Naive thymus-derived CD4-positive, alpha-beta T cell (primary cell): ENCODE data around the gene ASRGL1. TPM values are rescaled to one million over a fixed set of nuclear protein-coding genes. Genes with fewer than 3 reads are reported as not detected.
"Not testable (repeated sequence)": the region's sequence is repeated elsewhere in the genome, so short reads cannot be mapped to it uniquely, and the experiment has no call there.

Experiments used
- ATAC-seq: fragments of 150-1000 bp; cut with Tn5 transposase; 2 replicates; pipeline ENCODE4 v1.10.0; 2021; ENCODE audit warnings: mild to moderate bottlenecking, moderate library complexity
- CTCF ChIA-PET: fragments of 350-600 bp; sonication (Branson Sonifier 250); formaldehyde crosslinking; loops from one replicate; lab custom pipeline; 2021; ENCODE audit warnings: antibody characterized with exemption; lab: Charles Lee
- POLR2A ChIA-PET: fragments of 350-600 bp; sonication (Branson Sonifier 250); formaldehyde crosslinking; loops from one replicate; lab custom pipeline; 2021; ENCODE audit warnings: antibody characterized with exemption, inconsistent platforms; lab: Charles Lee
- DNase-seq, 9 donors: peaks; one replicate each; pipeline versions ENCODE4 v3.0.0 to v3.0.0-alpha.2; 2020 to 2022; ENCODE audit warnings: mixed read lengths in 1 of 9
- H3K27ac ChIP-seq: one replicate; pipeline ENCODE4 v1.7.0; 2013; ENCODE audit warnings: mild to moderate bottlenecking, low read depth, low read length, moderate library complexity
- H3K27me3 ChIP-seq, 2 donors: one replicate each; pipeline ENCODE4 v1.7.0; 2013; ENCODE audit warnings: low read length in 2 of 2, mild to moderate bottlenecking in 2 of 2, moderate library complexity in 2 of 2; ENCODE audit not compliant: control insufficient read depth in 2 of 2, insufficient read depth in 2 of 2
- H3K36me3 ChIP-seq, 3 experiments: 1 replicate in 2 of 3; 2 replicates in 1 of 3; pipeline ENCODE4 v1.7.0; 2013; ENCODE audit warnings: low read length in 3 of 3, mild to moderate bottlenecking in 3 of 3, moderate library complexity in 1 of 3; ENCODE audit not compliant: insufficient read depth in 3 of 3, control insufficient read depth in 2 of 3
- H3K4me1 ChIP-seq, 2 donors: one replicate each; pipeline ENCODE4 v1.7.0; 2013; ENCODE audit warnings: low read length in 2 of 2, mild to moderate bottlenecking in 2 of 2, moderate library complexity in 1 of 2; ENCODE audit not compliant: control insufficient read depth in 2 of 2, insufficient read depth in 2 of 2
- H3K4me3 ChIP-seq: 2 replicates; pipeline ENCODE4 v1.7.0; 2013; ENCODE audit warnings: mild to moderate bottlenecking, low read length
- H3K9me3 ChIP-seq, 3 experiments: 1 replicate in 2 of 3; 2 replicates in 1 of 3; pipeline ENCODE4 v1.7.0; 2013; ENCODE audit warnings: low read length in 3 of 3; ENCODE audit not compliant: control insufficient read depth in 2 of 3
- H3K27ac Mint-ChIP-seq, 9 donors: one replicate each; pipeline ENCODE4 v1.8.0; 2020 to 2022; ENCODE audit warnings: mixed read lengths in 9 of 9, mild to moderate bottlenecking in 8 of 9, moderate library complexity in 5 of 9, inconsistent platforms in 2 of 9
- H3K27me3 Mint-ChIP-seq, 5 donors: one replicate each; pipeline ENCODE4 v1.8.0; 2021 to 2022; ENCODE audit warnings: mixed read lengths in 5 of 5, mild to moderate bottlenecking in 1 of 5
- H3K36me3 Mint-ChIP-seq, 5 donors: one replicate each; pipeline ENCODE4 v1.8.0; 2020 to 2022; ENCODE audit warnings: mixed read lengths in 5 of 5, mild to moderate bottlenecking in 3 of 5, inconsistent platforms in 1 of 5
- H3K4me1 Mint-ChIP-seq, 7 donors: one replicate each; pipeline ENCODE4 v1.8.0; 2020 to 2022; ENCODE audit warnings: mixed read lengths in 7 of 7, mild to moderate bottlenecking in 3 of 7, inconsistent platforms in 1 of 7
- H3K4me3 Mint-ChIP-seq, 10 donors: one replicate each; pipeline ENCODE4 v1.8.0; 2020 to 2022; ENCODE audit warnings: mild to moderate bottlenecking in 10 of 10, mixed read lengths in 10 of 10, moderate library complexity in 6 of 10, inconsistent platforms in 2 of 10
- H3K9me3 Mint-ChIP-seq, 11 donors: one replicate each; pipeline ENCODE4 v1.8.0; 2020 to 2022; ENCODE audit warnings: mixed read lengths in 11 of 11, mild to moderate bottlenecking in 4 of 11, inconsistent platforms in 1 of 11, moderate library complexity in 1 of 11
- intact Hi-C, 2 donors: fragments of 100-400 bp; cut with micrococcal nuclease; formaldehyde crosslinking; loops; one replicate each; pipeline ENCODE4 v1.15.1; 2023
- polyA plus RNA-seq, 2 donors: library from polyadenylated mRNA; unstranded; fragments of 300-500 nt; fragmentation: Illumina TruSeq; gene quantifications; one replicate each; pipeline ENCODE4 v1.2.3, GENCODE V29; 2021
- total RNA-seq, 6 experiments: library from RNA in 5 of 6; stranded (reverse) in 5 of 6; gene quantifications; 1 replicate in 5 of 6; 2 replicates in 1 of 6; pipeline ENCODE4 v1.2.3 and lab custom pipeline; 2021 to 2026

The ASRGL1 gene
- total and polyA plus RNA-seq, 7 experiments from 2014 or later = 2.1 to 10.6 (median 4.2) TPM

GRCh38 chr11:62331264-62331663, 6.0 kb upstream of the ASRGL1 start:
- not testable (repeated sequence) for H3K4me1 ChIP-seq

GRCh38 chr11:62333768-62334167, 3.5 kb upstream of the ASRGL1 start:
- no peak for ATAC-seq
- H3K9me3 ChIP-seq = no peaks in the 10 kb centered on the region
- DNase-seq = no peak
- intact Hi-C loops = no loop called here
- no peak overlapping the region for H3K27ac ChIP-seq
- Mint-ChIP-seq H3K27me3 (peaks cover 19 to 61% (median 31%) of the 10 kb centered on the region in 5 donors), H3K9me3 (peaks cover 0 to 3% (median 0%) of the 10 kb centered on the region in 11 donors), H3K4me3 (no peak overlapping the region), H3K4me1 (peaks cover 14 to 27% (median 18%) of the 10 kb centered on the region in 7 donors), H3K27ac (no peak overlapping the region), H3K36me3 (peaks cover 0 to 3% (median 1%) of the 10 kb centered on the region in 5 donors)
- CTCF ChIA-PET = no interaction called here
- H3K4me3 ChIP-seq = no peak overlapping the region
- H3K27me3 ChIP-seq = no peaks in the 10 kb centered on the region
- no peaks in the 10 kb centered on the region for H3K36me3 ChIP-seq
- POLR2A ChIA-PET = no interaction called here
- H3K4me1 ChIP-seq = no peaks in the 10 kb centered on the region

More at GRCh38 chr11:62331264-62331663, 6.0 kb upstream of the ASRGL1 start:
- H3K27me3 Mint-ChIP-seq = peaks cover 12 to 50% (median 31%) of the 10 kb centered on the region in 5 donors
- H3K36me3 Mint-ChIP-seq, H3K4me3 Mint-ChIP-seq, H3K27ac ChIP-seq, ATAC-seq, POLR2A ChIA-PET, H3K27ac Mint-ChIP-seq, H3K4me3 ChIP-seq, DNase-seq, H3K9me3 ChIP-seq, H3K27me3 ChIP-seq, H3K9me3 Mint-ChIP-seq, H3K36me3 ChIP-seq, CTCF ChIA-PET, intact Hi-C loops: not testable (repeated sequence)
- peaks cover 4 to 16% (median 4%) of the 10 kb centered on the region in 7 donors for H3K4me1 Mint-ChIP-seq

- DNase-seq, H3K36me3 Mint-ChIP-seq, H3K4me1 ChIP-seq, H3K9me3 ChIP-seq, H3K9me3 Mint-ChIP-seq, H3K36me3 ChIP-seq, POLR2A ChIA-PET, H3K27ac ChIP-seq, H3K27me3 ChIP-seq, ATAC-seq, intact Hi-C loops: not testable (repeated sequence)
- peaks cover 11 to 52% (median 20%) of the 10 kb centered on the region in 5 donors for H3K27me3 Mint-ChIP-seq
- peak overlapping the region; percentile 70 for H3K4me3 ChIP-seq
- H3K27ac Mint-ChIP-seq = peak overlapping the region in 6 of 9 donors; percentile 43 to 78 (median 64)
- peaks cover 13 to 29% (median 18%) of the 10 kb centered on the region in 7 donors for H3K4me1 Mint-ChIP-seq
- H3K4me3 Mint-ChIP-seq = peak overlapping the region; percentile 81 to 92 (median 88)
- CTCF ChIA-PET = interaction anchor here (0.7 kb wide), 1 partner anchor 690 kb away, joined by 3 read pairs; no protein-coding TSS in a partner anchor
These were observed 322 bp upstream of the ASRGL1 start for GRCh38 chr11:62336949-62337302.

- ATAC-seq (no peak), DNase-seq (no peak)
- no peaks in the 10 kb centered on the region for H3K9me3 ChIP-seq
- H3K4me3 ChIP-seq = peak overlapping the region; percentile 70
- Mint-ChIP-seq H3K9me3 (peaks cover 0 to 3% (median 0%) of the 10 kb centered on the region in 11 donors), H3K27ac (peak overlapping the region in 4 of 9 donors; percentile 14 to 70 (median 34)), H3K36me3 (peaks cover 0 to 3% (median under 1%) of the 10 kb centered on the region in 5 donors), H3K4me1 (peaks cover 13 to 29% (median 18%) of the 10 kb centered on the region in 7 donors), H3K4me3 (peak overlapping the region; percentile 81 to 92 (median 88)), H3K27me3 (peaks cover 11 to 43% (median 16%) of the 10 kb centered on the region in 5 donors)
- POLR2A ChIA-PET = no interaction called here
- no peaks in the 10 kb centered on the region for H3K27me3 ChIP-seq
- CTCF ChIA-PET = interaction anchor here (0.7 to 1.4 kb wide), 6 partner anchors 27 to 216 kb away, joined by 3 to 7 read pairs (median 4); no protein-coding TSS in a partner anchor
- H3K27ac ChIP-seq = no peak overlapping the region
- intact Hi-C loops = no loop called here
- no peaks in the 10 kb centered on the region for H3K4me1 ChIP-seq
- no peaks in the 10 kb centered on the region for H3K36me3 ChIP-seq
These were observed 970 bp downstream of the ASRGL1 start for GRCh38 chr11:62338218-62338617.

GRCh38 chr11:62340269-62340901, 3.1 kb downstream of the ASRGL1 start:
- Mint-ChIP-seq H3K27ac (no peak overlapping the region), H3K36me3 (peaks cover 0 to 4% (median 3%) of the 10 kb centered on the region in 5 donors), H3K4me1 (peaks cover 13 to 23% (median 18%) of the 10 kb centered on the region in 7 donors), H3K4me3 (no peak overlapping the region), H3K27me3 (peaks cover 6 to 31% (median 10%) of the 10 kb centered on the region in 5 donors), H3K9me3 (peaks cover 0 to 3% (median 0%) of the 10 kb centered on the region in 11 donors)
- Histone ChIP-seq H3K4me1 (no peaks in the 10 kb centered on the region), H3K27ac (no peak overlapping the region), H3K27me3 (no peaks in the 10 kb centered on the region), H3K9me3 (no peaks in the 10 kb centered on the region), H3K36me3 (no peaks in the 10 kb centered on the region), H3K4me3 (no peak overlapping the region)
- peak; percentile 74 for ATAC-seq
- POLR2A ChIA-PET = interaction anchor here (0.9 kb wide), 1 partner anchor 59 kb away, joined by 4 read pairs; no protein-coding TSS in a partner anchor
- DNase-seq = peak; percentile 12 to 60 (median 47)
- intact Hi-C loops = loop anchor here (1.0 kb wide), 1 partner anchor 38 kb away; no protein-coding TSS in a partner anchor
- CTCF ChIA-PET = interaction anchor here (0.7 to 2.0 kb wide), 8 partner anchors 15 to 412 kb away, joined by 3 to 17 read pairs (median 4); no protein-coding TSS in a partner anchor

GRCh38 chr11:62341588-62341987, 4.3 kb downstream of the ASRGL1 start:
- Histone ChIP-seq H3K9me3 (no peaks in the 10 kb centered on the region), H3K27ac (no peak overlapping the region), H3K27me3 (no peaks in the 10 kb centered on the region), H3K4me1 (no peaks in the 10 kb centered on the region), H3K4me3 (no peak overlapping the region), H3K36me3 (no peaks in the 10 kb centered on the region)
- DNase-seq (no peak), ATAC-seq (peak; percentile 37)
- H3K27me3 Mint-ChIP-seq = peaks cover 0 to 19% (median 0%) of the 10 kb centered on the region in 5 donors
- intact Hi-C loops = no loop called here
- H3K9me3 Mint-ChIP-seq = no peaks in the 10 kb centered on the region
- ChIA-PET CTCF (interaction anchor here (0.6 to 2.0 kb wide), 3 partner anchors 11 to 38 kb away, joined by 3 to 17 read pairs (median 3); no protein-coding TSS in a partner anchor), POLR2A (interaction anchor here (0.9 kb wide), 1 partner anchor 58 kb away, joined by 4 read pairs; no protein-coding TSS in a partner anchor)
- H3K27ac Mint-ChIP-seq = peak overlapping the region in 1 of 9 donors; percentile 74
- peaks cover 9 to 17% (median 11%) of the 10 kb centered on the region in 7 donors for H3K4me1 Mint-ChIP-seq
- H3K36me3 Mint-ChIP-seq = peaks cover 0 to 4% (median 1%) of the 10 kb centered on the region in 5 donors
- no peak overlapping the region for H3K4me3 Mint-ChIP-seq
